Mucosa of descending colon (tissue), 3 donors: Measurements from ENCODE around the gene MAPK12. TPM values are rescaled to one million over a fixed set of nuclear protein-coding genes. Genes with fewer than 3 reads are reported as not detected.

ENCODE experiments used
- ATAC-seq: fragments of 200-7000 bp; cut with Tn5 transposase; one replicate; pipeline ENCODE4 v1.9.1; 2020; ENCODE audit warnings: mild to moderate bottlenecking, moderate library complexity
- DNase-seq, 3 donors: peaks; one replicate each; pipeline ENCODE4 v3.0.0-alpha.2; 2020
- H3K36me3 ChIP-seq: fragments of 200-600 bp; one replicate; pipeline ENCODE4 v1.8.0; 2021; ENCODE audit warnings: low read depth, mild to moderate bottlenecking
- H3K4me1 ChIP-seq: fragments of 200-600 bp; one replicate; pipeline ENCODE4 v1.8.0; 2021; ENCODE audit warnings: low read depth, mild to moderate bottlenecking
- H3K4me3 ChIP-seq: fragments of 200-600 bp; one replicate; pipeline ENCODE4 v1.8.0; 2021; ENCODE audit warnings: mild to moderate bottlenecking
- H3K9me3 ChIP-seq: fragments of 200-600 bp; one replicate; pipeline ENCODE4 v1.8.0; 2021; ENCODE audit warnings: mild to moderate bottlenecking
- CTCF ChIP-seq: fragments of 200-600 bp; IDR thresholded peaks from one replicate; pipeline ENCODE4 v1.8.0; 2022; ENCODE audit warnings: antibody characterized with exemption, mild to moderate bottlenecking
- intact Hi-C, 2 donors: fragments of 100-400 bp; cut with DNase I in 1 of 2; cut with micrococcal nuclease in 1 of 2; formaldehyde crosslinking; loops; one replicate each; pipeline versions ENCODE4 v1.11.0 to v1.11.1; 2022; cut with DNase I, micrococcal nuclease
- total RNA-seq, 3 donors: library from RNA; stranded (reverse); fragmentation: NEBNext Ultra II Directional in 2 of 3; extraction: Animal tissue kit (Norgen Biotek cat#: 25700) in 2 of 3; gene quantifications; one replicate each; pipeline versions ENCODE4 v1.2.1 to v1.2.4, GENCODE V29; 2021 to 2023
- donor health status: DM: no; HTN: no; CAD: no; lungs with moderate emphysema.
- donor health status: DM: no; HTN: no; CAD: no.
- donor health status: DM: no; HTN: yes; CAD: no.

Gene MAPK12
- total RNA-seq, 3 donors from 2014 or later = 2.3 to 6.5 (median 5.2) TPM

- ATAC-seq = peak; percentile 5
- intact Hi-C loops = no loop called here
Observed at GRCh38 chr22:50302041-50302541, 40.6 kb upstream of the MAPK12 start.

GRCh38 chr22:50301581-50301991, 40.1 kb upstream of the MAPK12 start:
- peak in 1 of 3 donors; percentile 64 for DNase-seq
- Histone ChIP-seq H3K4me3 (no peak overlapping the region), H3K36me3 (no peaks in the 10 kb centered on the region), H3K9me3 (no peaks in the 10 kb centered on the region), H3K4me1 (peaks cover 85% of the 10 kb centered on the region)
- no peak for TF ChIP-seq CTCF
- intact Hi-C loops = no loop called here
- no peak for ATAC-seq

More at GRCh38 chr22:50302041-50302541, 40.6 kb upstream of the MAPK12 start:
- TF ChIP-seq CTCF = no peak
- H3K36me3 ChIP-seq = no peaks in the 10 kb centered on the region
- no peaks in the 10 kb centered on the region for H3K9me3 ChIP-seq
- H3K4me1 ChIP-seq = peaks cover 80% of the 10 kb centered on the region
- H3K4me3 ChIP-seq = no peak overlapping the region
- peak in 2 of 3 donors; percentile 70 to 78 for DNase-seq

- no peak for TF ChIP-seq CTCF
- Histone ChIP-seq H3K4me1 (peaks cover 83% of the 10 kb centered on the region), H3K36me3 (no peaks in the 10 kb centered on the region), H3K9me3 (no peaks in the 10 kb centered on the region), H3K4me3 (no peak overlapping the region)
- DNase-seq = no peak
- no peak for ATAC-seq
- intact Hi-C loops = no loop called here
Observed at GRCh38 chr22:50300620-50301257, 39.3 kb upstream of the MAPK12 start.

- no peaks in the 10 kb centered on the region for H3K36me3 ChIP-seq
- peak overlapping the region; percentile 0 for H3K4me3 ChIP-seq
- DNase-seq (peak; percentile 89 to 92 (median 89)), ATAC-seq (peak; percentile 60)
- H3K9me3 ChIP-seq = no peaks in the 10 kb centered on the region
- H3K4me1 ChIP-seq = peaks cover 75% of the 10 kb centered on the region
- intact Hi-C loops = no loop called here
- TF ChIP-seq CTCF = no peak
Observed at GRCh38 chr22:50299785-50300619, 38.5 kb upstream of the MAPK12 start.

GRCh38 chr22:50298937-50299784, 37.7 kb upstream of the MAPK12 start:
- Histone ChIP-seq H3K4me1 (peaks cover 75% of the 10 kb centered on the region), H3K4me3 (peak overlapping the region; percentile 0), H3K9me3 (no peaks in the 10 kb centered on the region), H3K36me3 (no peaks in the 10 kb centered on the region)
- no peak for TF ChIP-seq CTCF
- ATAC-seq (no peak), DNase-seq (no peak)
- intact Hi-C loops = no loop called here
